Astrocyte (in vitro differentiated cells and primary cell): Measurements from ENCODE around the gene PAM. TPM values are rescaled to one million over a fixed set of nuclear protein-coding genes. Genes with fewer than 3 reads are reported as not detected.
"Not testable (repeated sequence)": the region's sequence is repeated elsewhere in the genome, so short reads cannot be mapped to it uniquely, and the experiment has no call there.

ENCODE experiments used
- DNase-seq: peaks from one replicate; pipeline ENCODE4 v3.0.0-alpha.2; 2010; ENCODE audit warnings: low read depth
- FAIRE-seq: peaks from 2 replicates; lab custom pipeline; 2011; peaks lifted over from hg19 to GRCh38; lab: Jason Lieb, UNC
- H2AFZ ChIP-seq: 2 replicates; pipeline ENCODE4 v1.6.0; 2012; ENCODE audit warnings: low read depth, low read length, inconsistent platforms
- H3K27ac ChIP-seq: 2 replicates; pipeline ENCODE4 v1.5.1; 2011; ENCODE audit warnings: low read depth, low read length, inconsistent platforms
- H3K27me3 ChIP-seq: 2 replicates; pipeline ENCODE4 v1.6.0; 2011; ENCODE audit warnings: low read length, inconsistent platforms; ENCODE audit not compliant: insufficient read depth
- H3K36me3 ChIP-seq: 2 replicates; pipeline ENCODE4 v1.5.1; 2011; ENCODE audit warnings: low read length, inconsistent platforms; ENCODE audit not compliant: insufficient read depth
- H3K4me1 ChIP-seq: 2 replicates; pipeline ENCODE4 v1.5.1; 2011; ENCODE audit warnings: low read length, inconsistent platforms; ENCODE audit not compliant: insufficient read depth
- H3K4me2 ChIP-seq: 2 replicates; pipeline ENCODE4 v1.6.0; 2012; ENCODE audit warnings: low read length, inconsistent platforms
- H3K4me3 ChIP-seq: 2 replicates; pipeline ENCODE4 v1.5.1; 2011; ENCODE audit warnings: low read depth, mild to moderate bottlenecking, low read length, inconsistent platforms; ENCODE audit not compliant: insufficient read depth
- H3K79me2 ChIP-seq: 2 replicates; pipeline ENCODE4 v1.6.0; 2012; ENCODE audit warnings: mild to moderate bottlenecking, low read length, inconsistent platforms; ENCODE audit not compliant: insufficient read depth
- H3K9ac ChIP-seq: 2 replicates; pipeline ENCODE4 v1.6.0; 2012; ENCODE audit warnings: mild to moderate bottlenecking, low read length, inconsistent platforms
- H3K9me3 ChIP-seq: 2 replicates; pipeline ENCODE4 v1.5.1; 2012; ENCODE audit warnings: low read depth, mild to moderate bottlenecking, low read length, inconsistent platforms; ENCODE audit not compliant: insufficient read depth
- H4K20me1 ChIP-seq: 2 replicates; pipeline ENCODE4 v1.6.0; 2012; ENCODE audit warnings: low read length, inconsistent platforms; ENCODE audit not compliant: insufficient read depth
- H3K27ac Mint-ChIP-seq: one replicate; pipeline ENCODE4 v1.8.0; 2021; ENCODE audit warnings: mild to moderate bottlenecking, mixed read lengths; ENCODE audit not compliant: unreplicated experiment
- H3K27me3 Mint-ChIP-seq: one replicate; pipeline ENCODE4 v1.8.0; 2021; ENCODE audit warnings: low read depth, mixed read lengths; ENCODE audit not compliant: unreplicated experiment
- H3K36me3 Mint-ChIP-seq: one replicate; pipeline ENCODE4 v1.8.0; 2021; ENCODE audit warnings: low read depth, mixed read lengths; ENCODE audit not compliant: unreplicated experiment
- H3K4me1 Mint-ChIP-seq: one replicate; pipeline ENCODE4 v1.8.0; 2021; ENCODE audit warnings: low read depth, mixed read lengths; ENCODE audit not compliant: unreplicated experiment
- H3K4me3 Mint-ChIP-seq: one replicate; pipeline ENCODE4 v1.8.0; 2021; ENCODE audit warnings: mild to moderate bottlenecking, moderate library complexity, mixed read lengths; ENCODE audit not compliant: unreplicated experiment
- H3K9me3 Mint-ChIP-seq: one replicate; pipeline ENCODE4 v1.8.0; 2021; ENCODE audit warnings: mild to moderate bottlenecking, mixed read lengths; ENCODE audit not compliant: unreplicated experiment
- CTCF ChIP-seq: IDR thresholded peaks from 2 replicates; pipeline ENCODE4 v1.5.1; 2011; ENCODE audit warnings: low read depth, mild to moderate bottlenecking, inconsistent platforms, low read length, moderate library complexity; ENCODE audit not compliant: insufficient read depth
- EZH2 ChIP-seq: IDR thresholded peaks from 2 replicates; pipeline ENCODE4 v1.6.1; 2012; ENCODE audit warnings: mild to moderate bottlenecking, low read length, inconsistent platforms; ENCODE audit not compliant: insufficient read depth
- total RNA-seq: library from RNA; stranded (reverse); gene quantifications from 2 replicates; pipeline ENCODE4 v1.2.1, GENCODE V29; 2021

PAM gene
- total RNA-seq, 1 donor from 2014 or later = 301 TPM

- Histone ChIP-seq H3K79me2 (no peaks in the 10 kb centered on the region), H2AFZ (no peak overlapping the region), H3K4me2 (no peak overlapping the region), H3K27ac (no peak overlapping the region), H4K20me1 (no peaks in the 10 kb centered on the region), H3K27me3 (no peaks in the 10 kb centered on the region), H3K36me3 (no peaks in the 10 kb centered on the region), H3K4me1 (no peaks in the 10 kb centered on the region), H3K4me3 (no peak overlapping the region), H3K9ac (no peak overlapping the region), H3K9me3 (no peaks in the 10 kb centered on the region)
- TF ChIP-seq CTCF (no peak), EZH2 (no peak)
- H3K27ac Mint-ChIP-seq = no peak overlapping the region
- no peaks in the 10 kb centered on the region for H3K36me3 Mint-ChIP-seq
- H3K4me3 Mint-ChIP-seq = no peak overlapping the region
- no peaks in the 10 kb centered on the region for H3K9me3 Mint-ChIP-seq
- DNase-seq = no peak
- H3K27me3 Mint-ChIP-seq = no peaks in the 10 kb centered on the region
- FAIRE-seq = no peak
- H3K4me1 Mint-ChIP-seq = no peaks in the 10 kb centered on the region
These were observed 311.2 kb downstream of the PAM start for GRCh38 chr5:103066326-103066725.

- peaks cover 26% of the 10 kb centered on the region for H3K9me3 Mint-ChIP-seq
These were observed 318.4 kb downstream of the PAM start for GRCh38 chr5:103073500-103073899.

GRCh38 chr5:103075442-103075841 lies 320.3 kb downstream of the PAM start:
- no peak overlapping the region for H3K4me3 Mint-ChIP-seq
- FAIRE-seq (no peak), DNase-seq (no peak)
- H3K4me1 Mint-ChIP-seq = no peaks in the 10 kb centered on the region
- Histone ChIP-seq H3K27me3 (no peaks in the 10 kb centered on the region), H3K4me2 (no peak overlapping the region), H3K27ac (no peak overlapping the region), H4K20me1 (no peaks in the 10 kb centered on the region), H3K36me3 (no peaks in the 10 kb centered on the region), H3K9ac (no peak overlapping the region), H3K4me3 (no peak overlapping the region), H3K9me3 (peaks cover 6% of the 10 kb centered on the region), H2AFZ (no peak overlapping the region), H3K4me1 (no peaks in the 10 kb centered on the region), H3K79me2 (no peaks in the 10 kb centered on the region)
- no peak overlapping the region for H3K27ac Mint-ChIP-seq
- no peak for TF ChIP-seq CTCF
- no peaks in the 10 kb centered on the region for H3K27me3 Mint-ChIP-seq
- H3K36me3 Mint-ChIP-seq = no peaks in the 10 kb centered on the region
- H3K9me3 Mint-ChIP-seq = peaks cover 31% of the 10 kb centered on the region

More at GRCh38 chr5:103073500-103073899, 318.4 kb downstream of the PAM start:
- not testable (repeated sequence) for H3K4me3 ChIP-seq, H3K27me3 Mint-ChIP-seq, H3K36me3 ChIP-seq, H3K36me3 Mint-ChIP-seq, H2AFZ ChIP-seq, H3K9me3 ChIP-seq, H3K4me2 ChIP-seq, H3K9ac ChIP-seq, H3K79me2 ChIP-seq, H3K4me3 Mint-ChIP-seq, H4K20me1 ChIP-seq, H3K27ac ChIP-seq, H3K27me3 ChIP-seq, H3K4me1 Mint-ChIP-seq, H3K4me1 ChIP-seq, DNase-seq, FAIRE-seq, H3K27ac Mint-ChIP-seq
